ENCODE data around the gene DENND4C.

Gene DENND4C

DNA sequence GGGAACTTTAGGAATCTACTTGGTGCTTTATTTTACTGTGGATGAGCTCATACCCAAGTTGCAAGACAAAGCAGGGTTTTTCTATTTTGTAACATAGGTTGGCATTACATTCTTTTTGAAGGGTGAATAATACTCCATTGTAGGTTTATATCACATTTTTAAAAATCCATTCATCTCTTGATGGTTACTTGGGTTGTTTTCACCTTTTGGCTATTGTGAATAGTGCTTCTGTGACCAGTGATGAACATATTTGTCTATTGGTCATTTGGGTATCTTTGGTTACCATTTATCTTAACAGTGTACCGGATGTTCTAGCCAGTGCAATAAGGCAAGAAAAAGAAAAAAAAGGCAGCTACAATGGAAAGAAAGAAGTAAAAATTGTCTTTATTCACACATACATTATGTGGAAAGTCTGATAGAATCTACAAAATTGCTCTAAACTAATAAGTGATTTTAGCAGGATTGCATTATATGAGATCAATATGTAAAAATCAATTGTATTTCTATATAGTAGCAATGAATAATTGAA is 40.0 kb downstream of the DENND4C start:
- DNase-seq = no peak

DNA sequence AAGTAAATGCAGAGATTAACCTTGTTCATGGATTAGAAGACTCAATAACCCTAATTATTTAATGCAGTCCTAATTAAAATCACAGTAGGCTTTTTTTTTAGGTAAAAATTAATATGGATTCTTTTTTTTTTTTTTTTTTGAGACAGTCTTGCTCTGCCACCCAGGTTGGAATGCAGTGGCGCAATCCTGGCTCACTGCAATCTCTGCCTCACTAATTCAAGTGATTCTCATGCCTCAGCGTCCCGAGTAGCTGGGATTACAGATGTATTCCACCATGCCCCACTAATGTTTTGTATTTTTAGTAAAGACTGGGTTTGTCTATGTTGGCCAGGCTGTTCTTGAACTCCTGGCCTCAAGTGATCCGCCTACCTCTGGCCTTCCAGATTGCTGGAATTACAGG is 40.6 kb downstream of the DENND4C start:
- no peak for DNase-seq

- DNase-seq = no peak
Observed at GRCh38 chr9:19281801-19282200, 51.3 kb downstream of the DENND4C start.

GRCh38 chr9:19283072-19283710 is 52.7 kb downstream of the DENND4C start:
- DNase-seq = no peak

DNA sequence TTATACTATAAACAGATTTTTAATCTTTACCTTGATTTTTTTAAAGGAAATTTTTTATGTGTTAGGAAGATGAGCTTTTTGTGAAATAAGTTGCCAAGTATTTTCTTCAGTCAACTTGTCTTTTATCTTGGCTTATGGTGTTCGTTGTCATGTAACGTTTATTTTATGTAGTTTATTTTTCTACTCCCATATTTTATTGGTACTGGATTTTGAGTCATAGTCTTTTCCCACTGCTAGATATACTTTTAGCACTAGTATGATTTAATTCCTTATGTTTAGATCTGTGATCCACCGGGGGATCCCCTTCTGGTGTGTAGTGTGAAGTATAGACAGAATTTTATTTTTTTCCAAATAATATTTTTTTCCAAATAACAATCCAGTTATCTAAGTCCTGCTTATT is 54.2 kb downstream of the DENND4C start:
- DNase-seq = no peak

DNA sequence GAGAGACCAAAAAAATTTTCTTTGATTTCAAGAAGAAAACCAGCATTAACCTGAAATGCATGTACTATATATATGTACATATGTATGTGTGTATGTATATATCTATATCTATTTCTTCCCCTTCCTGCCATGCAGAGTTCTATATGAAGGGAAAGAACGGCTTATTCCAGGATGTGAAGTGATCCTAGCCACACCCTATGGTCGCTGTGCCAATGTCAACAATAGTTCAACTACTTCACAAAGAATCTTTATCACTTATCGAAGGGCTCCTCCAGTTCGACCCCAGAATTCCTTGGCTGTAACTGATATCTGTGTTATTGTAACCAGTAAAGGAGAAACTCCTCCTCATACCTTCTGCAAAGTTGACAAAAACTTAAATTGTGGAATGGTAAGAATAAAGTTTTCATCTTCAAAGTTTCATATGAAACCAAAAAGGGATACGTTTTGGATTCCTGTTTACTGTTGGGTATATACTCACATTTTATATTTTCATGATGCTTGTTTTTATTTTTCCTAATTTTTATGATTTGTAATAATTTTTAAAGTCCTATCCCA is 56.2 kb downstream of the DENND4C start:
- DNase-seq = no peak

GRCh38 chr9:19288081-19288480 is 57.6 kb downstream of the DENND4C start:
- no peak for DNase-seq

- no peak for DNase-seq
Observed at GRCh38 chr9:19290103-19290502, 59.6 kb downstream of the DENND4C start.

DNA sequence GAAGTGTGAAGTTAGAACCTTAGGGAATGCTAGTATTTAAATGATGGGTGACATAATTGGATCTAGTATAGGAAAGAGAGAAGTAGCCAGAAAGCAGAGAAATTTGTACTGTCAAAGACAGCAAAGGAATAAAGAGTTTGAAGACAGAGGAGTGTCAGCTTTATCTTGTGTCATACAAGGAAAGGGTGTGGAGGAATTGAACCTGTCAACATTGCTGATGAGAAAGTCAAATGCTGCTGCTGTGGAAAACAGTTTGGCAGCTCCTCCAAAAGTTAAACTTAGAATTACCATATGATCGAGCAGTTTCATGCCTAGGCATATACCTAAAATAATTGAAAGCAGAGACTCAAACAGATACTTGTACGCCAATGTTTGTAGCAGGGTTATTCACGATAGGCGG is 63.7 kb downstream of the DENND4C start:
- DNase-seq = no peak

- DNase-seq = no peak
Observed at GRCh38 chr9:19298436-19299000, 68.0 kb downstream of the DENND4C start.

DNA sequence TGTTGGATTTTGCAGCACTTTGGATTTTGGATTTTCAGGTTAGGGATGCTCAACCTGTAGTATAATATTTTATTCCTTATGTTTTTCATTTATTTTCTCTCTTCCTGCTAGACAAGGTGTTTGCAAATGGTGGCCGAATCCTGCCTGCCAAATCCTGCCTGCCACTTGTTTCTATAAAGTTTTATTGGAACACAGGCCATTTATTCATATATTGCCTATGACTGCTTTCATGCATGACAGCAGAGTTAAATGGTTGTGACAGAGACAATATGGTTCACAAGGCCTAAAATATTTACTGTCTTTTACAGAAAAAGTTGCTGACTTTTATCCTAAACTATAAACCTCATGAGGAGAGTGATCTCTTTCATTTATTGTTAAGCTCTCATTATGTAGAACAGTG is 72.7 kb downstream of the DENND4C start:
- DNase-seq = no peak

GRCh38 chr9:19306568-19306967 is 76.1 kb downstream of the DENND4C start:
- no peak for DNase-seq

DNA sequence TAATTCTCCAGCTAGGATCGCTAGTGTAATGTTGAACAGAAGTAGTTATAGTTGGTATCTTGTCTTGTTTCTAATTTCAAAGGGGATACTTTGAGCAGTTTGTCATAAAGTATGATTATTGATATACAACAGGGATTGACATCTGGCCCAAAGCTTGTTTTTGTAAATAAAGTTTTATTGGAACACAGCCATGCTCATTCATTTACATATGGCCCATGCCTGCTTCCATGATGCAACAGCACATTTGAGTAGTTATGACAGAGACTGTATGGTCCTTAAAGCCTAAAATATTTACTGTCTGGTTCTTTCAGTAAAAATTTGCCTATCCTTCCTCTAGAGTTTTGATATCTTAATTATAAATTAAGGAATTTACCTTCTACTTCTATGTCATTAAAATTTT is 79.8 kb downstream of the DENND4C start:
- DNase-seq = no peak

- DNase-seq = no peak
Observed at GRCh38 chr9:19313573-19313972, 83.1 kb downstream of the DENND4C start.

GRCh38 chr9:19320495-19320894 is 90.0 kb downstream of the DENND4C start:
- no peak for DNase-seq

- no peak for DNase-seq
Observed at GRCh38 chr9:19331877-19332276, 101.4 kb downstream of the DENND4C start.

DNA sequence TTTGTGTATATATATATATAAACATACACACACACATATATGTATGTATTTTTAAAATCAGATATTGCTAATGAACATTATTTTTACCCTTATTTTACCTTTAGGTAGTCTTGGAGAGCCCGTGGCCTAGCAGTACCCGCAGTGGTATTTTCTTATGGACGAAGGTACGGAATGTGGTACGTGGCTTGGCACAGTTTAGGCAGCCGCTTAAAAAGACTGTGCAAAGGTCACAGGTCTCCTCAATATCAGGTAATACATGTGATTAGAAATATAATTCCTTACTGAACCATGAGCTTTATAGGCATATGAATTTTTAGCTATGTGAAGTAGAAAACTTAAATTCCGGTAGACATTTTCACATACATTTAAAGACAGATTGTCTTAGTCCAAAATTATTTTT is 105.7 kb downstream of the DENND4C start:
- no peak for DNase-seq

- DNase-seq = no peak
Observed at GRCh38 chr9:19342947-19343346, 112.5 kb downstream of the DENND4C start.

GRCh38 chr9:19358701-19359100 is 128.2 kb downstream of the DENND4C start:
- DNase-seq = no peak

DNA sequence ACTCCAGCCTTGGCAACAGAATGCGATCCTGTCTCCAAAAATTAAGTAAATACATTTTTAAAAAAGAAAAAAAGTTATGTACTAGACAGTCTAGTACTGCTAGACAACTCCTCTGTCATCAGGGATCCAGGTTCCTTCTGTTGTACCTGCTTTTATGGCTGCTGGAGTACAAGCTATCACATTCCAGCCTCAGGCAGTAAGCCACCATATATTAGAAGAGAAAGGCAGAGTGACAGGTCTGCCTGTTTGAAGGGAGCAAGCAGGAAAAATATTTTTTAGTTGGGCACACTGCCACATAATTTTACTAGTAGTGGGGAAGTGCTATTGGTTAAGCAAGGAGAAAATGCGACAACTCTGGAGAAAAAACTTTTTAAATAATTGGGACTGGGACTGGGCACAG is 138.6 kb downstream of the DENND4C start:
- DNase-seq = no peak

DNA sequence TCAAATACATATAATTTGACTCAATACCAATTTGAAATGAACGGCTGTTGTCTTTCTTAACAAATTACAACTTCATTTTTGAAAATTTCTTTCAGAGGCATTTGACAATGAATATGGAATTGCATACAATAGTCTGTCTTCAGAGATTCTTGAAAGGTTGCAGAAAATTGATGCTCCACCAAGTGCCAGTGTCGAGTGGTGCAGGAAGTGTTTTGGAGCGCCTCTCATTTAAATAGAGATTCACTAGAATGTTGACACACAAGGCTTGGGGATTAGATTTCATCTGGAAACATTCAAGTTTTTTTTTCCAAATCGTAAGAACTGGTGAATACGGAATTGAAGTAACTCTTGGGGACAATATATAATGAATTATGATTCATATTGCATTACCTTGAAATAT is 141.4 kb downstream of the DENND4C start:
- DNase-seq = no peak

GRCh38 chr9:19372567-19372966 is 142.1 kb downstream of the DENND4C start:
- no peak for DNase-seq

DNA sequence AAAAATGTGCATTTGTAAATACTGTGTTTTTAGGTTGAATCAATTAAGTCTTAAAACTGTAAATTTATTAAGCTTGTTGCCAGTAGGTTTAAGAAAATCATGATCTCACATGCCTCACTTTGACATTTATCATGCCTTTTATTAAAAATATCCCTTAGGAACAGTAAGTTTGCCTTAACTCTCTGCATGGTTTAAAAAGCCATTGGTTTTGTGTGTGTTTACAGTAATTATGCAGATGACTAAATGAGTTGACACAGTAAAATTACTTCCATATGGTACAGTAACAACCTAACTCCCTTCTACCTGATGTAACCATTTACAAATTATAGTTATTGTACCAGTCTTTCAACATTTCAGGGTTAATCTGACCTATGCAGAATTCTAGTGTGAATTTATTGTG is 143.0 kb downstream of the DENND4C start:
- no peak for DNase-seq

GRCh38 chr9:19375538-19375937 is 145.0 kb downstream of the DENND4C start:
- DNase-seq = no peak

DNA sequence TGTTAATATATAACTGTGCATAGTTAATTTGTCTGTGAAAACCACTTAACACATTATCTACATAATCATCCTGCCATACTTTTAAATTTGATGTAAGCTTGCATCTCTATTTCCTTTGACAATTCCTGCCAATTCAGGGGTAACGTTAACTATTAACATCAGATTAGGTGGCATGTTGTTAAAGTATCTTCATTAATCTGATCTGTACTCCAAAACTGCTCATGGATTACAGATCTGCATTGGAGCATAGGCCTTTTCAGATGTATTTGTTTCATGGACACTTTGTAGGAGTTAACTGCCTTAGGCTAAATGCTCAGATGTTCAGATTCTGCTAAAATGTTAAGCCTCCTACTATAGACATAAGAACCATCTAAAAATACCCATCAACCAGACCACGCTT is 146.4 kb downstream of the DENND4C start:
- no peak for DNase-seq
